ENCODE measurements around the gene IL10RB.

Gene IL10RB

DNA sequence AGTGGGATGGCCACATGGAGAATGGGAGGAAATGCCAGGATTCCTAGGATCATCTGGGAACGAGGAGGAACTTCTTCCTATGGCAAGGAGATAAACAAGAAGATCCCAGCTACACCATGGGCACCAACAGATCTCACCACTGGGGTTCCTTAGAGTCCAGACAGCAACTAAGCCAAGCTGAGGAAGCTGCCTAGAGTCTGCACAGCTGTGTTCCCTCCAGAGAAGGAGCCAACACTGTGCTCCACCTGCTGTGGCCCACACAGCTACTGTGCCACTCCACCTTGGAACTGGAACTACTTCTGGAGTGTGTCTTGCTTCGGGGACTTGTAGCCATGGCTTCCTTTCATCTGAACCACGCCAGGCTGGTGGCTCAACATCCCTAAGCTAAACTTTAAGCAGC, 64.6 kb downstream of the IL10RB start:
- DNase-seq (ENCODE audit: low read depth in 2 of 2): no peak

DNA sequence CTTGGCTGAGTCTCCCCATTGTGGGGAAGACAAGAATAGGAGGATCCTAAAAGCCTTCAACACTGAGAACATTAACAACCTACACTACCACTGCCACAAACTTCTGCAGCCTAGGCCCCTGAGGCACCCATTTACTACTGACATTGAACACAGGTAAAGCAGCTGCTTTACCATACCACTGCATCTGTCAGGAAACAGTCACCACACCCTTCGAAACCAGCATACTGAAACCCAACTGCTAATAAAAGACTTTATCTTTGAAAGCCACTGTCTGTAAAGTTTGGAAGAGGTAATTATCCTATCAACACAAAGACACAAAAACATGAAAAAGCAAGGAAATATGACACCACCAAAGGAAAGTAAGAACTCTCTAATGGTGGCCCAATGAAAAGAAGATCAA, 66.0 kb downstream of the IL10RB start:
- no peak for DNase-seq (ENCODE audit: low read depth in 2 of 2)

- no peak for DNase-seq (ENCODE audit: low read depth in 2 of 2)
These were observed 68.0 kb downstream of the IL10RB start for GRCh38 chr21:33334191-33334590.

- DNase-seq (ENCODE audit: low read depth in 2 of 2): no peak
These were observed 68.7 kb downstream of the IL10RB start for GRCh38 chr21:33334824-33335223.

- DNase-seq (ENCODE audit: low read depth in 2 of 2): no peak
These were observed 73.0 kb downstream of the IL10RB start for GRCh38 chr21:33339135-33339534.

DNA sequence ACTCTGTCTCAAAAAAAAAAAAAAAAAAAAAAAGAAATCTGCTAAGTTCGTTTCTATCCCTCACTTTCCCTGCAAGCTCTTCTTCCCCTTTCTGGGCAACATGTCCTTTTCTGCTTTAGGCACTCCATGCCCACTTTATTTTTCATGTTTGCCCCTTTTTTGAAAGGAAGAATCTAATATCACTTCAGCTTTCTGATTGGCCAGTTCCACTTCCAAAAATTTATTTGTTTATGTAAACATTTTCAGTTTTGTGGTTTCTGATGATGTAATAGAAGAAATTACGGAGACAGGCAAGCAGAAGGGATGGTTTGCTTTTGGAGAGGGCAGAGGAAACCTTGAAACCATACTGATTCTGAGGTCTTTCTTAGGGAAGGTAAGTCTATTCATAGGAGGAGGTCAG, 73.8 kb downstream of the IL10RB start:
- no peak for DNase-seq (ENCODE audit: low read depth in 2 of 2)

- no peak for DNase-seq (ENCODE audit: low read depth in 2 of 2)
These were observed 79.6 kb downstream of the IL10RB start for GRCh38 chr21:33345751-33346238.
